GM23338 (cell line): Measurements from ENCODE around the gene CUBN.

ENCODE experiments used
- CTCF ChIP-seq, 2 experiments: fragments of 200-600 bp in 1 of 2; sonication (generic) in 1 of 2; conservative IDR thresholded peaks; 2 replicates each; pipeline versions ENCODE4 v1.5.1 to v1.6.1; 2016 to 2017; ENCODE audit warnings: antibody characterized with exemption in 2 of 2, low read depth in 2 of 2, mild to moderate bottlenecking in 2 of 2, moderate library complexity in 1 of 2
- ETS1 ChIP-seq: IDR thresholded peaks from 2 replicates; pipeline ENCODE4 v1.6.1; 2016; ENCODE audit warnings: antibody characterized with exemption
- EZH2 ChIP-seq: fragments of 200-600 bp; sonication (generic); IDR thresholded peaks from one replicate; pipeline ENCODE4 v1.8.0; 2017; ENCODE audit warnings: antibody characterized with exemption, mild to moderate bottlenecking, low read depth; ENCODE audit not compliant: unreplicated experiment
- EZH2phosphoT487 ChIP-seq: fragments of 200-600 bp; sonication (generic); IDR thresholded peaks from one replicate; pipeline ENCODE4 v1.8.1; 2018; ENCODE audit warnings: antibody characterized with exemption; ENCODE audit not compliant: unreplicated experiment
- JUNB ChIP-seq: IDR thresholded peaks from one replicate; pipeline ENCODE4 v1.6.1; 2016; ENCODE audit warnings: antibody characterized with exemption; ENCODE audit not compliant: unreplicated experiment
- NANOG ChIP-seq: IDR thresholded peaks from 2 replicates; pipeline ENCODE4 v1.6.1; 2016; ENCODE audit warnings: antibody characterized with exemption, borderline replicate concordance
- POLR2AphosphoS5 ChIP-seq: IDR thresholded peaks from 2 replicates; pipeline ENCODE4 v1.6.1; 2016; ENCODE audit warnings: antibody characterized with exemption, low read depth
- REST ChIP-seq: IDR thresholded peaks from one replicate; pipeline ENCODE4 v1.6.1; 2018; ENCODE audit warnings: antibody characterized with exemption; ENCODE audit not compliant: unreplicated experiment
- STAT1 ChIP-seq: IDR thresholded peaks from one replicate; pipeline ENCODE4 v1.6.1; 2016; ENCODE audit warnings: antibody characterized with exemption; ENCODE audit not compliant: unreplicated experiment
- ZNF114 ChIP-seq: fragments of 250-450 bp; sonication (Bioruptor Pico); IDR thresholded peaks from 2 replicates; pipeline ENCODE4 v1.5.0; 2020; ENCODE audit warnings: mild to moderate bottlenecking, moderate library complexity

- TF ChIP-seq CTCF (conservative IDR thresholded peaks at IDR 0.05; ENCODE audit: low read depth in 2 of 2) (no peak), EZH2 (no peak), ETS1 (no peak), STAT1 (no peak), EZH2phosphoT487 (no peak), ZNF114 (CRISPR knock-in tag) (no peak), REST (no peak), POLR2AphosphoS5 (no peak), JUNB (no peak), NANOG (no peak)
Observed at GRCh38 chr10:16811292-16811691, 318.3 kb downstream of the CUBN start.
